ENCODE results near the gene TBC1D12.
A peak's percentile ranks its signal among the peaks of the same experiment; 100 is the strongest.

Gene TBC1D12

GRCh38 chr10:94402204-94402842, at the start of gene TBC1D12:
TBC1D12 (plus strand) TSS chr10:94402541; CDS start chr10:94402614, 73 bp downstream.
- DNase-seq (ENCODE audit: low read depth) = peak; percentile 92
- H3K4me3 ChIP-seq (ENCODE audit: low read depth, low read length) = peak within 1 kb of the TSS; percentile 95
- no peak for TF ChIP-seq CTCF (IDR thresholded peaks at IDR 0.05; ENCODE audit: low read depth, low read length, missing control alignments)

- H3K4me3 ChIP-seq (ENCODE audit: low read depth, low read length) = no peak overlapping the region
- no peak for DNase-seq (ENCODE audit: low read depth)
- TF ChIP-seq CTCF (IDR thresholded peaks at IDR 0.05; ENCODE audit: low read depth, low read length, missing control alignments) = no peak
Measured at GRCh38 chr10:94353336-94353735, 49.0 kb upstream of the TBC1D12 start.

GRCh38 chr10:94355841-94356240, 46.5 kb upstream of the TBC1D12 start:
- no peak overlapping the region for H3K4me3 ChIP-seq (ENCODE audit: low read depth, low read length)
- DNase-seq (ENCODE audit: low read depth) = no peak
- TF ChIP-seq CTCF (IDR thresholded peaks at IDR 0.05; ENCODE audit: low read depth, low read length, missing control alignments) = no peak

GRCh38 chr10:94357193-94357592, 45.1 kb upstream of the TBC1D12 start:
- TF ChIP-seq CTCF (IDR thresholded peaks at IDR 0.05; ENCODE audit: low read depth, low read length, missing control alignments) = no peak
- no peak for DNase-seq (ENCODE audit: low read depth)

GRCh38 chr10:94358480-94358879, 43.9 kb upstream of the TBC1D12 start:
- no peak overlapping the region for H3K4me3 ChIP-seq (ENCODE audit: low read depth, low read length)
- no peak for TF ChIP-seq CTCF (IDR thresholded peaks at IDR 0.05; ENCODE audit: low read depth, low read length, missing control alignments)
- DNase-seq (ENCODE audit: low read depth) = no peak

More at GRCh38 chr10:94357193-94357592, 45.1 kb upstream of the TBC1D12 start:
- no peak overlapping the region for H3K4me3 ChIP-seq (ENCODE audit: low read depth, low read length)

GRCh38 chr10:94361171-94361794, 41.1 kb upstream of the TBC1D12 start:
- peak overlapping the region; percentile 77 for H3K4me3 ChIP-seq (ENCODE audit: low read depth, low read length)
- DNase-seq (ENCODE audit: low read depth) = no peak
- TF ChIP-seq CTCF (IDR thresholded peaks at IDR 0.05; ENCODE audit: low read depth, low read length, missing control alignments) = no peak
